Omental fat pad (tissue), 4 donors: Measurements from ENCODE around the gene TIFAB. TPM values are rescaled to one million over a fixed set of nuclear protein-coding genes. Genes with fewer than 3 reads are reported as not detected.

Experiments
- ATAC-seq: fragments of 150-250 bp; one replicate; pipeline ENCODE4 v1.9.1; 2016; ENCODE audit warnings: mild to moderate bottlenecking, moderate library complexity; ENCODE audit not compliant: low FRiP score
- DNase-seq: peaks from one replicate; pipeline ENCODE4 v3.0.0-alpha.2; 2019; ENCODE audit warnings: low spot score
- CTCF ChIP-seq, 3 donors: fragments of 450-650 bp; IDR thresholded peaks; one replicate each; pipeline ENCODE4 v1.5.1; 2016 to 2017; ENCODE audit warnings: antibody characterized with exemption in 3 of 3, mild to moderate bottlenecking in 3 of 3, moderate library complexity in 2 of 3
- small RNA-seq: library from RNA; depleted of rRNA; stranded (forward); fragments of <200 nt; gene quantifications from one replicate; pipeline ENCODE3, GENCODE V24; 2016
- total RNA-seq, 4 donors: library from RNA; depleted of rRNA; stranded (reverse); fragments of >200 nt; gene quantifications; one replicate each; pipeline ENCODE4 v1.1.0, GENCODE V29; 2016

The TIFAB gene
- total RNA-seq, 4 donors from 2014 or later: not detected

GRCh38 chr5:135399794-135400542 is 52.2 kb downstream of the TIFAB start:
- no peak for DNase-seq
- no peak for TF ChIP-seq CTCF (IDR thresholded peaks at IDR 0.05)
- ATAC-seq: no peak

- no peak for TF ChIP-seq CTCF (IDR thresholded peaks at IDR 0.05)
- DNase-seq (peak; percentile 70), ATAC-seq (peak; percentile 96)
Measured at GRCh38 chr5:135398855-135399793, 53.0 kb downstream of the TIFAB start, which contains the start of gene MACROH2A1. Gene MACROH2A1 (minus strand): TSS chr5:135399231. CDS start chr5:135389093, 10,138 bp downstream.

GRCh38 chr5:135398160-135398854 is 53.8 kb downstream of the TIFAB start:
- peak; percentile 22 for ATAC-seq
- no peak for DNase-seq
- TF ChIP-seq CTCF (IDR thresholded peaks at IDR 0.05): no peak

Small RNA genes lying within 50 kb of the gene (small RNA-seq; reads per million reads assigned to genes)
- not detected for gene DCANP1

Other genes starting within 250 kb of the TIFAB start
- gene MACROH2A1, start 53.1 kb downstream of the TIFAB start, total RNA-seq: 100 to 1,000 TPM; 182 to 443 (median 319) TPM
- under 1 TPM in 1 of 4 donors, not detected in 3; 0.19 TPM for gene DCANP1, start 5.0 kb downstream of the TIFAB start, total RNA-seq
- gene NEUROG1, start 83.6 kb upstream of the TIFAB start, total RNA-seq: not detected
- 100 to 1,000 TPM in 1 of 4 donors, 10 to 100 TPM in 3; 22.2 to 195 (median 32.1) TPM for gene CXCL14, start 126.6 kb upstream of the TIFAB start, total RNA-seq